ENCODE data around the gene PRKCQ.

Gene PRKCQ

DNA sequence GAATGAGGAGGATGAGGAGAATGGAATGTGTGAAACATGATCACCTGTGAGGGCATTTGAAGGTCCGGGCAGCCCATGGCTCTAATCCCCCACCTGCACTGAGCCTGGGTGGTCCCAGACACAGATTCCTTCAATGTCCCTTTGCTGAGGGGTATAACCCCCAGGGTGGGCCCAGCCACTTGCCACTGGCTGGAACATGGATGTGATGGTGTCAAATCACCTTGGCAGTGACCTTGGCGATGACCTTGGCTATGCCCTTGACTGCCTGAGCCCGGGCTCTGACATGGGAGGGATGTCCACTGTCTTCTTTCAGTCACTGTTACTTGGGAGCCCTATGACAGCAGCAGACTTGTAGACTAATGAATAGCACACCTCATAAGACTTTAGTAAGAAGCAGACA is 44.0 kb downstream of the PRKCQ start:
- Histone ChIP-seq H3K4me3 (ENCODE audit: low read depth, low read length) (no peak overlapping the region), H3K9ac (ENCODE audit: low read depth, low read length) (no peak overlapping the region), H3K36me3 (ENCODE audit: control insufficient read depth, insufficient read depth, low read length) (no peaks in the 10 kb centered on the region), H3K27me3 (ENCODE audit: control insufficient read depth, insufficient read depth, low read length) (no peaks in the 10 kb centered on the region), H3K9me3 (ENCODE audit: control insufficient read depth, insufficient read depth, low read length) (no peaks in the 10 kb centered on the region), H3K4me1 (ENCODE audit: control insufficient read depth, insufficient read depth, low read length) (peaks cover 2% of the 10 kb centered on the region)

DNA sequence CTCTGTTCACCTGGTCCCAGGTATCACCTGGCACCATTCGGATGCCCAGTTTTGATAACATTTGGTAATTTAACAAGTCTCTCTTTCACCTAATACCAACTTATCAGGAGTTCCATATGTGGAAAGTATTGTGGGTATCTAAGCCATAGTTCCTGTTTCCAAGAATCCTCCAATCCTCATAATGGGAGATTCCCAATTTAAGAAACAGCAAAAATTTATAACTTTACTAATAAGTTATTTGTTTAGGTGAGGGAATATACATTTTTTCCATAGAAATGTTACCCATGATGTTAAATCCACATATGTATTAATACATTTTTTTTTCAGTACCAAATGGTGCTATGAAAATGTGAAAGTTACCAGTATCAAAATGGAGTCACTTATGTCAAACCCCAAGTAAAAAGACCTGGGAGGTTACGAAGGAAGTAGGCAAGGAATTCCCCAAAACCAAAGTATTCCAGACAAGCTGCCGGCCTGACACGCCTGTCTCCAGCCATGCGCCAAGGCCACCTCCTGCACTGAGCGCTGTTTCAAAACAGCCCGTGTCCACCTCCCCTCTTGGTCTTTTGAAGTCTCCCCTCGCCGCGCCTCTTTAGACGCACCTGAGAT is 44.8 kb downstream of the PRKCQ start:
- Histone ChIP-seq H3K9ac (ENCODE audit: low read depth, low read length) (no peak overlapping the region), H3K36me3 (ENCODE audit: control insufficient read depth, insufficient read depth, low read length) (no peaks in the 10 kb centered on the region), H3K4me3 (ENCODE audit: low read depth, low read length) (no peak overlapping the region), H3K9me3 (ENCODE audit: control insufficient read depth, insufficient read depth, low read length) (no peaks in the 10 kb centered on the region), H3K4me1 (ENCODE audit: control insufficient read depth, insufficient read depth, low read length) (peaks cover 3% of the 10 kb centered on the region), H3K27me3 (ENCODE audit: control insufficient read depth, insufficient read depth, low read length) (no peaks in the 10 kb centered on the region)

- no peaks in the 10 kb centered on the region for H3K36me3 ChIP-seq (ENCODE audit: control insufficient read depth, insufficient read depth, low read length)
- H3K4me1 ChIP-seq (ENCODE audit: control insufficient read depth, insufficient read depth, low read length), result peaks cover 3% of the 10 kb centered on the region
- H3K27me3 ChIP-seq (ENCODE audit: control insufficient read depth, insufficient read depth, low read length), result no peaks in the 10 kb centered on the region
- no peak overlapping the region for H3K9ac ChIP-seq (ENCODE audit: low read depth, low read length)
- H3K4me3 ChIP-seq (ENCODE audit: low read depth, low read length), result no peak overlapping the region
- H3K9me3 ChIP-seq (ENCODE audit: control insufficient read depth, insufficient read depth, low read length), result no peaks in the 10 kb centered on the region
These were observed 47.8 kb downstream of the PRKCQ start for GRCh38 chr10:6532321-6532720.

DNA sequence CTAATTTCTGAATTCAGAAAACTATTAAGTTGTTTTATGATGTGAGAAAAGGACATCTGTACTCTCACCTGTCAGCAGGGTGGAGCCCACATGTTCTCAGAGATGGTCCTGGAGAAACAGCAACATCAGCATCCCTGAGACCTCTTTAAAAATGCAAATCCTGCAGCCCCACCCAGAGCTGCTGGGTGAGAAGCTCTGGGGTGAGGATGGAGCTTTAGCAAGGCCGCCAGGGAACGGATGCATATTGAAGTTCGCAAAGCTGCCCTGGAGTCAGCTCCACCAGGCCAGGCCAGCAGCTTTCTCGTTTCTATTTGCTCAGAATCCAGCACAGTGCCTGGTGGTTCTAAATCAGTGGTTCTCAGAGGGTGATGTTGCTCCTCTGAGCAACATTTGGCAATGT is 49.1 kb downstream of the PRKCQ start:
- H3K9me3 ChIP-seq (ENCODE audit: control insufficient read depth, insufficient read depth, low read length), result no peaks in the 10 kb centered on the region
- no peak overlapping the region for H3K9ac ChIP-seq (ENCODE audit: low read depth, low read length)
- H3K4me3 ChIP-seq (ENCODE audit: low read depth, low read length), result no peak overlapping the region
- H3K36me3 ChIP-seq (ENCODE audit: control insufficient read depth, insufficient read depth, low read length), result no peaks in the 10 kb centered on the region
- H3K4me1 ChIP-seq (ENCODE audit: control insufficient read depth, insufficient read depth, low read length), result peaks cover 3% of the 10 kb centered on the region
- H3K27me3 ChIP-seq (ENCODE audit: control insufficient read depth, insufficient read depth, low read length), result no peaks in the 10 kb centered on the region

- Histone ChIP-seq H3K4me3 (ENCODE audit: low read depth, low read length) (no peak overlapping the region), H3K27me3 (ENCODE audit: control insufficient read depth, insufficient read depth, low read length) (no peaks in the 10 kb centered on the region), H3K36me3 (ENCODE audit: control insufficient read depth, insufficient read depth, low read length) (no peaks in the 10 kb centered on the region), H3K9me3 (ENCODE audit: control insufficient read depth, insufficient read depth, low read length) (no peaks in the 10 kb centered on the region), H3K9ac (ENCODE audit: low read depth, low read length) (no peak overlapping the region), H3K4me1 (ENCODE audit: control insufficient read depth, insufficient read depth, low read length) (peaks cover 3% of the 10 kb centered on the region)
These were observed 49.8 kb downstream of the PRKCQ start for GRCh38 chr10:6530211-6530840.

GRCh38 chr10:6528198-6528950 is 51.7 kb downstream of the PRKCQ start:
- no peaks in the 10 kb centered on the region for H3K27me3 ChIP-seq (ENCODE audit: control insufficient read depth, insufficient read depth, low read length)
- H3K4me3 ChIP-seq (ENCODE audit: low read depth, low read length), result no peak overlapping the region
- no peaks in the 10 kb centered on the region for H3K9me3 ChIP-seq (ENCODE audit: control insufficient read depth, insufficient read depth, low read length)
- H3K9ac ChIP-seq (ENCODE audit: low read depth, low read length), result no peak overlapping the region
- H3K36me3 ChIP-seq (ENCODE audit: control insufficient read depth, insufficient read depth, low read length), result no peaks in the 10 kb centered on the region
- peaks cover 3% of the 10 kb centered on the region for H3K4me1 ChIP-seq (ENCODE audit: control insufficient read depth, insufficient read depth, low read length)

GRCh38 chr10:6525599-6526165 is 54.4 kb downstream of the PRKCQ start:
- no peaks in the 10 kb centered on the region for H3K4me1 ChIP-seq (ENCODE audit: control insufficient read depth, insufficient read depth, low read length)
- no peak overlapping the region for H3K4me3 ChIP-seq (ENCODE audit: low read depth, low read length)
- no peaks in the 10 kb centered on the region for H3K27me3 ChIP-seq (ENCODE audit: control insufficient read depth, insufficient read depth, low read length)
- no peaks in the 10 kb centered on the region for H3K9me3 ChIP-seq (ENCODE audit: control insufficient read depth, insufficient read depth, low read length)
- no peaks in the 10 kb centered on the region for H3K36me3 ChIP-seq (ENCODE audit: control insufficient read depth, insufficient read depth, low read length)
- no peak overlapping the region for H3K9ac ChIP-seq (ENCODE audit: low read depth, low read length)

GRCh38 chr10:6522230-6522629 is 57.8 kb downstream of the PRKCQ start:
- Histone ChIP-seq H3K9me3 (ENCODE audit: control insufficient read depth, insufficient read depth, low read length) (no peaks in the 10 kb centered on the region), H3K27me3 (ENCODE audit: control insufficient read depth, insufficient read depth, low read length) (no peaks in the 10 kb centered on the region), H3K36me3 (ENCODE audit: control insufficient read depth, insufficient read depth, low read length) (no peaks in the 10 kb centered on the region), H3K4me1 (ENCODE audit: control insufficient read depth, insufficient read depth, low read length) (no peaks in the 10 kb centered on the region), H3K4me3 (ENCODE audit: low read depth, low read length) (no peak overlapping the region), H3K9ac (ENCODE audit: low read depth, low read length) (no peak overlapping the region)

DNA sequence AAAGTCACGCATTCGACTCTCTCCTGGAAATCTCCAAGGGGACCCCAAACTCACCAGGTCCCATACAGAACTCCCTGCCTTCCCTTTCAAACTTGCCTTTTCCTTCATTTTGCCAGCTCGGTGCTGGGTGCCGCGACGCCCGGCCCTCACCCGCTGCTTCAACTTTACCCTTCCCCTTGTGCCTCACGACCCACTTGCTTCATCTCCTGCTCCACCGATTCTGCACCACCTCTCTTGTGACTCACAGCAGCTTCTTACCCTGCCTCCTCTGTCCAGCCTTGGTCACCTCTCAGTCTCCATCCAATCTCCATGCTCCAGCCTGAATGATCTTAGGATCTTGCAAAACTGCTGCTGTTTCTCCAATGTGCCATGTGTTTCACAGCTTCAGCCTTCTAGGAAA is 59.9 kb downstream of the PRKCQ start:
- Histone ChIP-seq H3K27me3 (ENCODE audit: control insufficient read depth, insufficient read depth, low read length) (no peaks in the 10 kb centered on the region), H3K4me1 (ENCODE audit: control insufficient read depth, insufficient read depth, low read length) (peaks cover 2% of the 10 kb centered on the region), H3K36me3 (ENCODE audit: control insufficient read depth, insufficient read depth, low read length) (no peaks in the 10 kb centered on the region), H3K9me3 (ENCODE audit: control insufficient read depth, insufficient read depth, low read length) (no peaks in the 10 kb centered on the region), H3K9ac (ENCODE audit: low read depth, low read length) (no peak overlapping the region), H3K4me3 (ENCODE audit: low read depth, low read length) (no peak overlapping the region)

DNA sequence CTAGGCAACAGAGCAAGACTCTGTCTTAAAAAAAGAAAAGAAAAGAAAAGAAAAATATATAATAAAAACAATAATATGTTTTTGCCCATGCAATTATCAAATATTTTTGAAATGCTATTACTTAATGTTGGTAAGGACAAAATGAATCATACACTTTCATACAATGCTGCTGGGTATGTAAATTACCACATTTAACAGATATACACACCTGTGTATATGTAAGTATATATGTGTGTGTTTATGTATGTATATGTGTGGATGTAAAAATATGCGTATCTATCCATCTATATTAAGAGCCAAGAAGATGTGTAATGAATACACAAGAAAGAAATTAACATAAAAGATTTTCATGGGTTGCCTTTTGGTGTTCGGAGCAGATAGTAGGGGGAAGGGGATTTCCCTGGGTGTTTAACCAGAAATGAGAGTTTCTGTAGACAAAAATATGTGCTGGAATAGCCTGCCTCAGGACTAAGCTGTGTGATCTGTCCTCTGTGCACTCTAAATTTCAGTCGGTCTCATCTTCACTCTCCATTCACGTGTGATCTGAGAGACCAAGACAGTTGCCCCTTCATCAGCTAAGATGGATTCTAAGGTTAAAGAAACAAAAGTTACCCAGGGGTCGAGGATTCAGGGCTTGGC is 61.2 kb downstream of the PRKCQ start:
- no peak overlapping the region for H3K9ac ChIP-seq (ENCODE audit: low read depth, low read length)
- H3K4me1 ChIP-seq (ENCODE audit: control insufficient read depth, insufficient read depth, low read length), result peaks cover 2% of the 10 kb centered on the region
- no peaks in the 10 kb centered on the region for H3K9me3 ChIP-seq (ENCODE audit: control insufficient read depth, insufficient read depth, low read length)
- H3K27me3 ChIP-seq (ENCODE audit: control insufficient read depth, insufficient read depth, low read length), result no peaks in the 10 kb centered on the region
- H3K36me3 ChIP-seq (ENCODE audit: control insufficient read depth, insufficient read depth, low read length), result no peaks in the 10 kb centered on the region
- H3K4me3 ChIP-seq (ENCODE audit: low read depth, low read length), result no peak overlapping the region

DNA sequence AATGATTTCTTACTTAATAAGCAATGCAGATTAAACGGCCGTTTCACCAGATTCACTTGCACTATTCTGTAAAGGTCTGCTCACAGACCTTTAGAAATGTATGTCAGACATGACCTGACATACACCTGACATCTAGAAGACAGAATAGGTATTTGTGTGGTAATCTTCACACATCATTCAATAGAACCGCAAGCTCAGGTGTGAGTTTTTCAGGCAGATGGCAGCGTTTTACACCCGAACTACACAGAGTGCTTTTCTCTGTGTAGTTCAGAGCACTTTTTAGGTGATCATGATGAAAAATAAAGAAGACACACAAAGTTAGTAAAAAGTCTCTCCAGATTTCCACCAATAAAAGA is 63.2 kb downstream of the PRKCQ start:
- H3K36me3 ChIP-seq (ENCODE audit: control insufficient read depth, insufficient read depth, low read length), result no peaks in the 10 kb centered on the region
- H3K27me3 ChIP-seq (ENCODE audit: control insufficient read depth, insufficient read depth, low read length), result no peaks in the 10 kb centered on the region
- no peak overlapping the region for H3K9ac ChIP-seq (ENCODE audit: low read depth, low read length)
- H3K4me3 ChIP-seq (ENCODE audit: low read depth, low read length), result no peak overlapping the region
- no peaks in the 10 kb centered on the region for H3K9me3 ChIP-seq (ENCODE audit: control insufficient read depth, insufficient read depth, low read length)
- H3K4me1 ChIP-seq (ENCODE audit: control insufficient read depth, insufficient read depth, low read length), result peaks cover 2% of the 10 kb centered on the region

Data from iPS-15b (cell line).